ENCODE results near the gene FAM131C. TPM values are rescaled to one million over a fixed set of nuclear protein-coding genes. Genes with fewer than 3 reads are reported as not detected.
"Not testable (repeated sequence)": the region's sequence is repeated elsewhere in the genome, so short reads cannot be mapped to it uniquely, and the experiment has no call there.

Gene FAM131C
- total RNA-seq, 1 experiment from 2014 or later, result 7.4 TPM

DNA sequence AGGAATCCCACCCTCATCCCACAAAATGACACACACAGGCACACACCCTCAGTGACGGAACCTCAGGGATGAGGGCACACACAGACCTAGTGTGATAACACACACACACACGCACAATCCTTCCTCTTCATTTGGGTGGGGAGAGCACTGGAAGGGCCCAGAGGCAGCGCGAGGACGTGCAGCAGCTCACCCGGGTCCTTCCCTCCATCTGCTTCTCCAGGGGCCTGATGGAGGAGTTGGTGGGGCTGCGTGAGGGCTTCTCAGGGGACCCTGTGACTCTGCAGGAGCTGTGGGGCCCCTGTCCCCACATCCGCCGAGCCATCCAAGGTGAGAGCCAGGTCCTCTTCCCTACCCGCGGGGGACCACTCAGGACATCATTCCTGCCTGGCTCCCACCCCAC, 51.1 kb downstream of the FAM131C start:
- DNase-seq, result no peak
- no peak overlapping the region for H3K4me2 ChIP-seq
- CTCF ChIA-PET, result no interaction called here

DNA sequence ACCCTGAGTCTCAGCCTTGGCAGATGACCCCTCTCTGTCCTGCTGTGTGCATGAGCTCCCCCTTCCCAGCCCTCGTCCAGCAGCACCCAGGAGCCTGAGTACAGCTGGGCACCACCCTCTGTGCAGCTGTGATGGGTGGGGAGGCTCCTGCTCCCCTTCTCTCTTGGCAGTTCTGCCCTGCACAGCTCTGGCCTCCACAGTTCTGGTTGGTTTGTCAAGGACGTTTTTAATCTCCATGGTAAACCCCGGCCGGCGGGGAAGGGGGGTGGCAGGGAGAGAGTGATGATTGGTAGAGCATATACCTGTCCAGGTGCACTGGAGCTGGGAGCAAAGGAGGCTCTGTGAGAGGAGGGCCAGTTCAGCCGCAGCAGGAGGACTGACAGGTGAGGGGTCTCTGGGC, 51.8 kb downstream of the FAM131C start, which contains the start of gene CLCNKA:
Gene CLCNKA (plus strand): TSS at position 356 of the 400 bp plus-strand sequence. CDS start 584 bp downstream, outside the sequence.
- DNase-seq, result no peak
- no peaks in the 10 kb centered on the region for H3K4me1 ChIP-seq (replicated peaks; ENCODE audit: insufficient read depth)
- H3K4me3 ChIP-seq, result no peak within 1 kb of the TSS
- no peak for TF ChIP-seq EZH2 (IDR thresholded peaks at IDR 0.05; ENCODE audit: low read depth)
- TF ChIP-seq, protein P1, sequence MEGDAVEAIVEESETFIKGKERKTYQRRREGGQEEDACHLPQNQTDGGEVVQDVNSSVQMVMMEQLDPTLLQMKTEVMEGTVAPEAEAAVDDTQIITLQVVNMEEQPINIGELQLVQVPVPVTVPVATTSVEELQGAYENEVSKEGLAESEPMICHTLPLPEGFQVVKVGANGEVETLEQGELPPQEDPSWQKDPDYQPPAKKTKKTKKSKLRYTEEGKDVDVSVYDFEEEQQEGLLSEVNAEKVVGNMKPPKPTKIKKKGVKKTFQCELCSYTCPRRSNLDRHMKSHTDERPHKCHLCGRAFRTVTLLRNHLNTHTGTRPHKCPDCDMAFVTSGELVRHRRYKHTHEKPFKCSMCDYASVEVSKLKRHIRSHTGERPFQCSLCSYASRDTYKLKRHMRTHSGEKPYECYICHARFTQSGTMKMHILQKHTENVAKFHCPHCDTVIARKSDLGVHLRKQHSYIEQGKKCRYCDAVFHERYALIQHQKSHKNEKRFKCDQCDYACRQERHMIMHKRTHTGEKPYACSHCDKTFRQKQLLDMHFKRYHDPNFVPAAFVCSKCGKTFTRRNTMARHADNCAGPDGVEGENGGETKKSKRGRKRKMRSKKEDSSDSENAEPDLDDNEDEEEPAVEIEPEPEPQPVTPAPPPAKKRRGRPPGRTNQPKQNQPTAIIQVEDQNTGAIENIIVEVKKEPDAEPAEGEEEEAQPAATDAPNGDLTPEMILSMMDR (conservative IDR thresholded peaks at IDR 0.05), result no peak
- no peaks in the 10 kb centered on the region for H4K20me1 ChIP-seq (ENCODE audit: insufficient read depth)
- no TSS peak for BruUV-seq (replicated peaks)
- no peaks in the 10 kb centered on the region for H3K9me2 ChIP-seq (ENCODE audit: insufficient read depth)
- no peaks in the 10 kb centered on the region for H3K27me3 ChIP-seq (ENCODE audit: insufficient read depth, low read depth)
- no peak within 1 kb of the TSS for H3K4me2 ChIP-seq
- intact Hi-C loops (cut with micrococcal nuclease; ENCODE audit: unreplicated experiment), result no loop called here
- H3K27ac ChIP-seq, result no peak within 1 kb of the TSS
- CTCF ChIA-PET, result no interaction called here
- H3K9me3 ChIP-seq (ENCODE audit: insufficient read depth, low read depth), result no peaks in the 10 kb centered on the region
- no peak within 1 kb of the TSS for H2AFZ ChIP-seq
- H3F3A ChIP-seq (ENCODE audit: insufficient read depth, low read depth), result 0 out of 2 replicates have a peak, but pooled peaks cover 3% of the 10 kb centered on the region
- no peaks in the 10 kb centered on the region for H3K79me2 ChIP-seq (ENCODE audit: low read depth)
- POLR2A ChIA-PET (ENCODE audit: unreplicated experiment), result no interaction called here
- H3K36me3 ChIP-seq (ENCODE audit: low read depth), result no peaks in the 10 kb centered on the region

More for the DNA sequence above, 51.1 kb downstream of the FAM131C start:
- TF ChIP-seq, protein P1 (conservative IDR thresholded peaks at IDR 0.05), result no peak
- TF ChIP-seq EZH2 (IDR thresholded peaks at IDR 0.05; ENCODE audit: low read depth), result no peak
- H3K4me3 ChIP-seq, result no peak overlapping the region
- H4K20me1 ChIP-seq (ENCODE audit: insufficient read depth), result no peaks in the 10 kb centered on the region
- 0 out of 2 replicates have a peak, but pooled peaks cover 3% of the 10 kb centered on the region for H3F3A ChIP-seq (ENCODE audit: insufficient read depth, low read depth)
- POLR2A ChIA-PET (ENCODE audit: unreplicated experiment), result no interaction called here
- no peaks in the 10 kb centered on the region for H3K9me2 ChIP-seq (ENCODE audit: insufficient read depth)
- H3K79me2 ChIP-seq (ENCODE audit: low read depth), result no peaks in the 10 kb centered on the region
- BruUV-seq (replicated peaks), result no TSS peak
- H2AFZ ChIP-seq, result no peak overlapping the region
- no peaks in the 10 kb centered on the region for H3K4me1 ChIP-seq (replicated peaks; ENCODE audit: insufficient read depth)
- H3K27ac ChIP-seq, result no peak overlapping the region
- intact Hi-C loops (cut with micrococcal nuclease; ENCODE audit: unreplicated experiment), result no loop called here
- no peaks in the 10 kb centered on the region for H3K27me3 ChIP-seq (ENCODE audit: insufficient read depth, low read depth)
- H3K9me3 ChIP-seq (ENCODE audit: insufficient read depth, low read depth), result no peaks in the 10 kb centered on the region
- no peaks in the 10 kb centered on the region for H3K36me3 ChIP-seq (ENCODE audit: low read depth)

DNA sequence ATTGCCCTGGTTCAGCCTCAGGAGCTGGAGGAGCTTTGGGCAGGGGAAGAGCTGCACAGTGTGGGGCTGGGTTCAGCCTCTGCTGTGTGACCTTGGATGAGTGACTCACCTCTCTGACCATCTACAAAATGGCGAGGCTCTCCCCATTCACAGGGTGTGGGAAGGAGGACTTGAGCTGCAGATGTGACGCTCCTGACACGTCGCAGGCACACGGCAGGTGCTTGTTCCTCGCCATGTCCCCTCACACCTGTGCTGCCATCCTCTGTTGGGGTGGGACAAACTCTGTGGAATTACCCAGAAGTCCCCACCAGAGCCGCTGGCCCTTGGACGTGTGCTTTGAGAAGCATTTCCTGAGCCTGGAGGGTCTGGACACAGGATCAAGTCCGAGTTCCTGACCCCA, 52.6 kb downstream of the FAM131C start:
- CTCF ChIA-PET; H3K9me2 ChIP-seq (ENCODE audit: insufficient read depth); H2AFZ ChIP-seq; BruUV-seq (replicated peaks); H3K9me3 ChIP-seq (ENCODE audit: insufficient read depth, low read depth); H3K27ac ChIP-seq; H3F3A ChIP-seq (ENCODE audit: insufficient read depth, low read depth); H4K20me1 ChIP-seq (ENCODE audit: insufficient read depth); H3K4me2 ChIP-seq; H3K27me3 ChIP-seq (ENCODE audit: insufficient read depth, low read depth); H3K79me2 ChIP-seq (ENCODE audit: low read depth); H3K36me3 ChIP-seq (ENCODE audit: low read depth); H3K4me3 ChIP-seq; H3K4me1 ChIP-seq (replicated peaks; ENCODE audit: insufficient read depth); intact Hi-C loops (cut with micrococcal nuclease; ENCODE audit: unreplicated experiment); DNase-seq; POLR2A ChIA-PET (ENCODE audit: unreplicated experiment): not testable (repeated sequence)

DNA sequence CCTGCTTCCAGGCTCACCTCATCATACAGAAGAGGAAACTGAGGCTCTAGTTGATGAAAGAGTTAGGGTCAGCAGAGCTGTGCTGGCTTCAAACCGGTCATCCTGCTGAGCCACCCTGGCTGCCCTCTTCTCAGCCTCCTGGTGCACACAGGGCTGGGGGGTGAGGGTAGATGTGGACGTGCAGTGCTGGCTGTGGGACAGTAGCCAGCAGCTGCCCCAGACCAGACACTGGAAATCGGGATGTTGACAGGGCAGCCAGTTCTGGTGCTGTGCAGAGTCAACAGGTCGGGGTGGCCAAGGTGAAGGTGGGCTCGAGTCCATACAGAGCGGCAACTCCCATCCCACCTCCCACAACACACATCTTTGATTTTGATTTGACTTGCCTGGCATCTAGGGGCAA, 53.1 kb downstream of the FAM131C start:
- ChIA-PET POLR2A (ENCODE audit: unreplicated experiment) (no interaction called here), CTCF (no interaction called here)

More for the DNA sequence above, 53.1 kb downstream of the FAM131C start:
- Histone ChIP-seq H3K9me3 (ENCODE audit: insufficient read depth, low read depth) (no peaks in the 10 kb centered on the region), H3K4me3 (no peak overlapping the region), H3K4me1 (replicated peaks; ENCODE audit: insufficient read depth) (no peaks in the 10 kb centered on the region), H3K4me2 (no peak overlapping the region), H3K36me3 (ENCODE audit: low read depth) (no peaks in the 10 kb centered on the region), H4K20me1 (ENCODE audit: insufficient read depth) (no peaks in the 10 kb centered on the region), H3K9me2 (ENCODE audit: insufficient read depth) (no peaks in the 10 kb centered on the region), H3K27ac (no peak overlapping the region), H3K27me3 (ENCODE audit: insufficient read depth, low read depth) (no peaks in the 10 kb centered on the region), H2AFZ (no peak overlapping the region), H3F3A (ENCODE audit: insufficient read depth, low read depth) (0 out of 2 replicates have a peak, but pooled peaks cover under 1% of the 10 kb centered on the region), H3K79me2 (ENCODE audit: low read depth) (no peaks in the 10 kb centered on the region)
- no peak for DNase-seq
- TF ChIP-seq EZH2 (IDR thresholded peaks at IDR 0.05; ENCODE audit: low read depth), result no peak
- TF ChIP-seq, protein P1 (conservative IDR thresholded peaks at IDR 0.05), result no peak
- intact Hi-C loops (cut with micrococcal nuclease; ENCODE audit: unreplicated experiment), result no loop called here
- BruUV-seq (replicated peaks), result no TSS peak
